OCI-LY3 (cell line): ENCODE measurements around the gene CBY1.

Experiments used
- H2AFZ ChIP-seq: fragments of 200-600, 300-600 bp; shearing (Covaris generic); 2 replicates; pipeline ENCODE4 v1.6.0; 2014; ENCODE audit warnings: antibody characterized with exemption, low read depth, low read length
- H3K27ac ChIP-seq: fragments of 200-600, 300-600 bp; sonication (generic); 2 replicates; pipeline ENCODE4 v1.5.1; 2014; ENCODE audit warnings: mild to moderate bottlenecking, low read length, moderate library complexity, mixed read lengths
- H3K27me3 ChIP-seq: fragments of 200-600, 300-600 bp; sonication (generic); 2 replicates; pipeline ENCODE4 v1.6.1; 2014; ENCODE audit warnings: low read depth, low read length, mixed read lengths
- H3K36me3 ChIP-seq: fragments of 200-600, 300-600 bp; sonication (generic); replicated peaks from 2 replicates; pipeline ENCODE3; 2014; ENCODE audit warnings: low read depth, low read length, mixed read lengths
- H3K4me1 ChIP-seq: fragments of 300-600, 200-600 bp; sonication (generic); 2 replicates; pipeline ENCODE4 v1.6.1; 2014; ENCODE audit warnings: low read length, mixed read lengths
- H3K4me2 ChIP-seq: fragments of 200-600, 300-600 bp; sonication (generic); 2 replicates; pipeline ENCODE4 v1.6.1; 2014; ENCODE audit warnings: low read length, mixed read lengths
- H3K4me3 ChIP-seq: fragments of 300-600, 200-600 bp; sonication (generic); 2 replicates; pipeline ENCODE4 v1.5.1; 2014; ENCODE audit warnings: antibody characterized with exemption, mild to moderate bottlenecking, low read length, moderate library complexity
- H3K79me2 ChIP-seq: fragments of 300-600, 200-600 bp; shearing (Covaris generic); 2 replicates; pipeline ENCODE4 v1.6.1; 2014; ENCODE audit warnings: mild to moderate bottlenecking, low read length, mixed read lengths
- H3K9ac ChIP-seq: fragments of 300-600, 200-600 bp; shearing (Covaris generic); 2 replicates; pipeline ENCODE4 v1.6.0; 2014; ENCODE audit warnings: mild to moderate bottlenecking, low read length, moderate library complexity
- H3K9me3 ChIP-seq: fragments of 200-600, 300-600 bp; shearing (Covaris generic); 2 replicates; pipeline ENCODE4 v1.6.1; 2014; ENCODE audit warnings: low read length, mixed read lengths; ENCODE audit not compliant: insufficient read depth
- H4K20me1 ChIP-seq: fragments of 200-600, 300-600 bp; sonication (generic); 2 replicates; pipeline ENCODE4 v1.6.1; 2016; ENCODE audit warnings: low read length, mixed read lengths; ENCODE audit not compliant: insufficient read depth
- CTCF ChIP-seq: fragments of 200-600, 300-600 bp; sonication (generic); IDR thresholded peaks from 2 replicates; pipeline ENCODE4 v1.5.1; 2014; ENCODE audit warnings: antibody characterized with exemption, low read length, low read depth
- EZH2phosphoT487 ChIP-seq: fragments of 200-600 bp; shearing (Covaris generic); IDR thresholded peaks from 2 replicates; pipeline ENCODE4 v1.6.1; 2018; ENCODE audit warnings: antibody characterized with exemption, mixed run types, low read depth

The CBY1 gene

GRCh38 chr22:38707984-38708383, 51.5 kb downstream of the CBY1 start:
- peaks cover 36% of the 10 kb centered on the region for H3K4me1 ChIP-seq
- no peak overlapping the region for H3K9ac ChIP-seq

GRCh38 chr22:38709306-38709705, 52.9 kb downstream of the CBY1 start:
- Histone ChIP-seq H3K79me2 (peaks cover 86% of the 10 kb centered on the region), H3K9ac (no peak overlapping the region), H3K27me3 (no peaks in the 10 kb centered on the region), H3K9me3 (no peaks in the 10 kb centered on the region), H4K20me1 (peaks cover 75% of the 10 kb centered on the region), H3K4me1 (peaks cover 36% of the 10 kb centered on the region), H3K4me3 (peak overlapping the region; percentile 13; the same call in 1 of the 2 replicates), H3K4me2 (peak overlapping the region; percentile 40), H2AFZ (no peak overlapping the region), H3K27ac (no peak overlapping the region), H3K36me3 (peaks cover 37% of the 10 kb centered on the region)
- no peak for TF ChIP-seq EZH2phosphoT487
- no peak for TF ChIP-seq CTCF

More at GRCh38 chr22:38707984-38708383, 51.5 kb downstream of the CBY1 start:
- Histone ChIP-seq H3K79me2 (peaks cover 72% of the 10 kb centered on the region), H3K4me2 (peak overlapping the region; percentile 88), H3K36me3 (peaks cover 37% of the 10 kb centered on the region), H2AFZ (no peak overlapping the region), H3K27ac (no peak overlapping the region), H4K20me1 (peaks cover 64% of the 10 kb centered on the region), H3K27me3 (no peaks in the 10 kb centered on the region), H3K9me3 (no peaks in the 10 kb centered on the region), H3K4me3 (peak overlapping the region; percentile 89)
- TF ChIP-seq CTCF (no peak), EZH2phosphoT487 (no peak)

DNA sequence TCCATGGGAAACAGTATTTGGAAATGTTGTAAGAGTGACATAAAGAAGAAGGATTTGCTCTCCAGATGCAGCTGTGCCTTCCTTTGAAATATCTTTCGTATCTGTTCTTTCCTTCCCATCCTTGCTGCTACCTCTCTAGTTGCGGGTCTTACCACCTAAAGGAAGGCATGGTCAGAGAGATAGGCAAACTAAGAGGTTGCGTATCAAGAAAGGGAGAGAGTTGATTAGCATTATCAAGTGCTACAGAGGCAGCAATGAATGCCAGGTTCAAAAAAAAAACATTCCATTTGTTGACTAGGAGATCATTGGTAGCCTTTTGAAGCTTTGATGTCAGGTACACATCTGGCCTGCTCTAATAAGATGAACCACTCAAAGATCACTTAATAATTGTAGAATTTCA, 53.9 kb downstream of the CBY1 start:
- Histone ChIP-seq H2AFZ (no peak overlapping the region), H3K27ac (no peak overlapping the region), H3K9me3 (no peaks in the 10 kb centered on the region), H3K27me3 (no peaks in the 10 kb centered on the region), H3K36me3 (peaks cover 40% of the 10 kb centered on the region), H3K4me2 (no peak overlapping the region), H3K4me1 (peaks cover 30% of the 10 kb centered on the region), H3K4me3 (no peak overlapping the region), H3K9ac (no peak overlapping the region), H4K20me1 (peaks cover 85% of the 10 kb centered on the region), H3K79me2 (peaks cover 96% of the 10 kb centered on the region)
- TF ChIP-seq CTCF (no peak), EZH2phosphoT487 (no peak)

DNA sequence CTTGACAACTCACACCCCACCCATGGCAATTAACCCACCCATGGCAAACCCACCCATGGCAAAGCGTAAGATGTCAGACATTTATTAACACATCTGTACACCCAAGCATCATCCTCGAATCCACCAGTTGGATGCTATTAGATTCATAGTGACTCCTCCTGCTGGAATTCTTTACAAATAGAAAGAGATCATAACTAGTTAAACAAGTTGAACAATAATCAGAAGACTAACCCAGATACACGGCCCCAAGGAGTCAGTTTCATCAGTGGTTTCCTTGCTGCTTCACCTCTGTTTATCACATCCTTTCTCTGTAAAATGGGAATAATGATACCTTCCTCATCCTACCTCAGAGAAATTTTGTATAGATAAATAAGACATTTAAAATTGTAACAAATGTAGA, 54.4 kb downstream of the CBY1 start:
- peaks cover 30% of the 10 kb centered on the region for H3K4me1 ChIP-seq

More for the DNA sequence above, 54.4 kb downstream of the CBY1 start:
- Histone ChIP-seq H3K4me2 (no peak overlapping the region), H3K27me3 (no peaks in the 10 kb centered on the region), H3K79me2 (peaks cover 100% of the 10 kb centered on the region), H3K9ac (no peak overlapping the region), H3K36me3 (peaks cover 45% of the 10 kb centered on the region), H4K20me1 (peaks cover 91% of the 10 kb centered on the region), H3K27ac (no peak overlapping the region), H3K9me3 (no peaks in the 10 kb centered on the region), H3K4me3 (no peak overlapping the region), H2AFZ (no peak overlapping the region)
- no peak for TF ChIP-seq CTCF
- TF ChIP-seq EZH2phosphoT487 = no peak
